ENCODE results near the gene ARL8B.

DNA sequence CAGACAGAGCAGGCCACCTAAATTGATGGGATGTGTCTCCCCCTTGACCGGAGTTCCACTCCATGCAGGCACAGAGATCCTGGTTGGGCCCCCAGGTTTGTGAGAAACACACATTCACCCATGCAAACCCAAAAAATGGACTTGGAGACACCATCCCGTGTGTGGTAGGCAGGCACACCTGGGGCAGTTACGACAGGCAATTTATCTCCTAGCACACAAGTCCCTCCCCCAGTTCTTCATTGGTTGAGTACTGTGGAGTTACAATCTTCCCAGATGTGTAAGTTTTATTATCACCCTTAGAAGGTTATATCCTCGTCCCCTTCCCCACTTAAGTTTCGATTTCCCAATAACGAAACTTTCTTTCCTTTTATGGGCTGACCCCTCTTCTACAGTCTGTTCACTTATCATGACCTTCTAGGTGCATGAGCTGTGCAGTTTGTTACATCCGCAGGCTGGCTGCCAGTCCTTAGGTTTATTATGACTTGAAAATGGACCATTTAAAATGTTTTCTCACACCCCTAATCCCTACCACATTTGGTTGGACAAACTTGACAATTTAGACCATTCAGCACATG lies 27.3 kb downstream of the ARL8B start:
- TF ChIP-seq CHD2 (IDR thresholded peaks at IDR 0.05; ENCODE audit: low read length) = no peak
- TF ChIP-seq CTCF (IDR thresholded peaks at IDR 0.05; ENCODE audit: control extremely low read depth in 1 of 3, insufficient read depth in 1 of 3, low read depth in 1 of 3, low read length in 3 of 3) = no peak
- no peak for TF ChIP-seq POLR2A (IDR thresholded peaks at IDR 0.05; ENCODE audit: control extremely low read depth in 1 of 2, low read depth in 2 of 2, low read length in 2 of 2)
- TF ChIP-seq ATF3 (IDR thresholded peaks at IDR 0.05; ENCODE audit: insufficient read depth, low read depth, low read length) = no peak
- TF ChIP-seq CREB1 (IDR thresholded peaks at IDR 0.05) = no peak

Data from H1 (cell line).